Activated T-helper 2 cell treated with anti-CD3 and anti-CD28 coated beads, Interferon-gamma antibody, Interleukin-2, Interleukin-4, amounts not matched to agents 10 μg/mL and 5 μg/mL and 100 μg/mL, durations not matched to agents 14 hours and 24 hours and 36 hours (primary cell): ENCODE measurements around the gene IL1RAPL2. TPM values are rescaled to one million over a fixed set of nuclear protein-coding genes. Genes with fewer than 3 reads are reported as not detected.

Source experiments
- DNase-seq: peaks from one replicate; pipeline ENCODE4 v3.0.0; 2021; ENCODE audit warnings: low spot score
- H3K27ac Mint-ChIP-seq: one replicate; pipeline ENCODE4 v1.8.0; 2021; ENCODE audit warnings: mixed read lengths
- H3K27me3 Mint-ChIP-seq: one replicate; pipeline ENCODE4 v1.8.0; 2021; ENCODE audit warnings: low read depth, mixed read lengths
- H3K36me3 Mint-ChIP-seq: one replicate; pipeline ENCODE4 v1.8.0; 2021; ENCODE audit warnings: low read depth, mixed read lengths
- H3K4me1 Mint-ChIP-seq: one replicate; pipeline ENCODE4 v1.8.0; 2021; ENCODE audit warnings: low read depth, mixed read lengths
- H3K4me3 Mint-ChIP-seq: one replicate; pipeline ENCODE4 v1.8.0; 2021; ENCODE audit warnings: low read depth, mild to moderate bottlenecking, moderate library complexity, mixed read lengths
- H3K9me3 Mint-ChIP-seq: one replicate; pipeline ENCODE4 v1.8.0; 2021; ENCODE audit warnings: mixed read lengths
- intact Hi-C: fragments of 100-400 bp; cut with micrococcal nuclease; formaldehyde crosslinking; loops from one replicate; pipeline ENCODE4 v1.15.1; 2023
- total RNA-seq: library from RNA; stranded (reverse); gene quantifications from 2 replicates; pipeline ENCODE4 v1.2.3, GENCODE V29; 2022

Gene IL1RAPL2
- total RNA-seq, 1 donor from 2014 or later, result not detected

- no peaks in the 10 kb centered on the region for H3K27me3 Mint-ChIP-seq
- H3K4me3 Mint-ChIP-seq, result no peak overlapping the region
- no peak for DNase-seq
- H3K9me3 Mint-ChIP-seq, result no peaks in the 10 kb centered on the region
- no peaks in the 10 kb centered on the region for H3K36me3 Mint-ChIP-seq
- H3K4me1 Mint-ChIP-seq, result no peaks in the 10 kb centered on the region
- intact Hi-C loops, result no loop called here
- no peak overlapping the region for H3K27ac Mint-ChIP-seq
These were observed 675.1 kb downstream of the IL1RAPL2 start for GRCh38 chrX:105241056-105241455.

- H3K36me3 Mint-ChIP-seq, result no peaks in the 10 kb centered on the region
- no peak overlapping the region for H3K27ac Mint-ChIP-seq
- peaks cover 8% of the 10 kb centered on the region for H3K9me3 Mint-ChIP-seq
- no peak overlapping the region for H3K4me3 Mint-ChIP-seq
- H3K4me1 Mint-ChIP-seq, result no peaks in the 10 kb centered on the region
- no peaks in the 10 kb centered on the region for H3K27me3 Mint-ChIP-seq
- DNase-seq, result no peak
- intact Hi-C loops, result no loop called here
These were observed 694.5 kb downstream of the IL1RAPL2 start for GRCh38 chrX:105260291-105261043.

- no peaks in the 10 kb centered on the region for H3K4me1 Mint-ChIP-seq
- H3K9me3 Mint-ChIP-seq, result peaks cover 7% of the 10 kb centered on the region
- DNase-seq, result no peak
- intact Hi-C loops, result no loop called here
- no peak overlapping the region for H3K27ac Mint-ChIP-seq
- H3K27me3 Mint-ChIP-seq, result no peaks in the 10 kb centered on the region
- no peak overlapping the region for H3K4me3 Mint-ChIP-seq
- no peaks in the 10 kb centered on the region for H3K36me3 Mint-ChIP-seq
These were observed 697.2 kb downstream of the IL1RAPL2 start for GRCh38 chrX:105263171-105263570.

- Mint-ChIP-seq H3K27ac (no peak overlapping the region), H3K27me3 (no peaks in the 10 kb centered on the region), H3K9me3 (peaks cover 1% of the 10 kb centered on the region), H3K4me3 (no peak overlapping the region), H3K36me3 (no peaks in the 10 kb centered on the region), H3K4me1 (no peaks in the 10 kb centered on the region)
- DNase-seq, result no peak
- intact Hi-C loops, result no loop called here
These were observed 697.8 kb downstream of the IL1RAPL2 start for GRCh38 chrX:105263801-105264200.

GRCh38 chrX:105265093-105265492, 699.1 kb downstream of the IL1RAPL2 start:
- intact Hi-C loops, result no loop called here
- H3K27ac Mint-ChIP-seq, result no peak overlapping the region
- H3K27me3 Mint-ChIP-seq, result no peaks in the 10 kb centered on the region
- H3K36me3 Mint-ChIP-seq, result no peaks in the 10 kb centered on the region
- no peaks in the 10 kb centered on the region for H3K9me3 Mint-ChIP-seq
- no peaks in the 10 kb centered on the region for H3K4me1 Mint-ChIP-seq
- DNase-seq, result no peak
- no peak overlapping the region for H3K4me3 Mint-ChIP-seq

GRCh38 chrX:105266456-105266855, 700.5 kb downstream of the IL1RAPL2 start:
- H3K4me3 Mint-ChIP-seq, result no peak overlapping the region
- H3K36me3 Mint-ChIP-seq, result no peaks in the 10 kb centered on the region
- H3K27me3 Mint-ChIP-seq, result no peaks in the 10 kb centered on the region
- no peaks in the 10 kb centered on the region for H3K4me1 Mint-ChIP-seq
- intact Hi-C loops, result no loop called here
- no peaks in the 10 kb centered on the region for H3K9me3 Mint-ChIP-seq
- DNase-seq, result no peak
- H3K27ac Mint-ChIP-seq, result no peak overlapping the region

GRCh38 chrX:105267167-105267566, 701.2 kb downstream of the IL1RAPL2 start:
- intact Hi-C loops, result no loop called here
- H3K4me1 Mint-ChIP-seq, result no peaks in the 10 kb centered on the region
- H3K27ac Mint-ChIP-seq, result no peak overlapping the region
- H3K9me3 Mint-ChIP-seq, result no peaks in the 10 kb centered on the region
- no peak for DNase-seq
- H3K36me3 Mint-ChIP-seq, result no peaks in the 10 kb centered on the region
- H3K4me3 Mint-ChIP-seq, result no peak overlapping the region
- no peaks in the 10 kb centered on the region for H3K27me3 Mint-ChIP-seq

- Mint-ChIP-seq H3K4me3 (no peak overlapping the region), H3K4me1 (no peaks in the 10 kb centered on the region), H3K9me3 (no peaks in the 10 kb centered on the region), H3K36me3 (no peaks in the 10 kb centered on the region), H3K27ac (no peak overlapping the region), H3K27me3 (no peaks in the 10 kb centered on the region)
- no peak for DNase-seq
- intact Hi-C loops, result no loop called here
These were observed 703.4 kb downstream of the IL1RAPL2 start for GRCh38 chrX:105269386-105269785.

- no peaks in the 10 kb centered on the region for H3K9me3 Mint-ChIP-seq
- intact Hi-C loops, result no loop called here
- H3K27ac Mint-ChIP-seq, result no peak overlapping the region
- H3K4me1 Mint-ChIP-seq, result no peaks in the 10 kb centered on the region
- no peaks in the 10 kb centered on the region for H3K27me3 Mint-ChIP-seq
- no peak overlapping the region for H3K4me3 Mint-ChIP-seq
- no peaks in the 10 kb centered on the region for H3K36me3 Mint-ChIP-seq
- no peak for DNase-seq
These were observed 707.3 kb downstream of the IL1RAPL2 start for GRCh38 chrX:105273326-105273725.

- Mint-ChIP-seq H3K4me1 (no peaks in the 10 kb centered on the region), H3K27me3 (no peaks in the 10 kb centered on the region), H3K27ac (no peak overlapping the region), H3K36me3 (no peaks in the 10 kb centered on the region), H3K4me3 (no peak overlapping the region), H3K9me3 (no peaks in the 10 kb centered on the region)
- DNase-seq, result no peak
- intact Hi-C loops, result no loop called here
These were observed 708.1 kb downstream of the IL1RAPL2 start for GRCh38 chrX:105274091-105274490.

GRCh38 chrX:105277132-105277531, 711.1 kb downstream of the IL1RAPL2 start:
- H3K4me3 Mint-ChIP-seq, result no peak overlapping the region
- H3K4me1 Mint-ChIP-seq, result no peaks in the 10 kb centered on the region
- intact Hi-C loops, result no loop called here

GRCh38 chrX:105282077-105282476, 716.1 kb downstream of the IL1RAPL2 start:
- no peak for DNase-seq
- no peak overlapping the region for H3K27ac Mint-ChIP-seq
- no peak overlapping the region for H3K4me3 Mint-ChIP-seq
- no peaks in the 10 kb centered on the region for H3K9me3 Mint-ChIP-seq
- no peaks in the 10 kb centered on the region for H3K4me1 Mint-ChIP-seq
- intact Hi-C loops, result no loop called here
- H3K27me3 Mint-ChIP-seq, result no peaks in the 10 kb centered on the region
- H3K36me3 Mint-ChIP-seq, result no peaks in the 10 kb centered on the region

More at GRCh38 chrX:105277132-105277531, 711.1 kb downstream of the IL1RAPL2 start:
- Mint-ChIP-seq H3K27ac (no peak overlapping the region), H3K9me3 (no peaks in the 10 kb centered on the region), H3K36me3 (no peaks in the 10 kb centered on the region), H3K27me3 (no peaks in the 10 kb centered on the region)
- DNase-seq, result no peak

- Mint-ChIP-seq H3K4me3 (no peak overlapping the region), H3K27ac (no peak overlapping the region), H3K27me3 (no peaks in the 10 kb centered on the region), H3K9me3 (no peaks in the 10 kb centered on the region), H3K4me1 (no peaks in the 10 kb centered on the region), H3K36me3 (no peaks in the 10 kb centered on the region)
- intact Hi-C loops, result no loop called here
- no peak for DNase-seq
These were observed 731.0 kb downstream of the IL1RAPL2 start for GRCh38 chrX:105297041-105297440.

- no peaks in the 10 kb centered on the region for H3K4me1 Mint-ChIP-seq
- no peak overlapping the region for H3K4me3 Mint-ChIP-seq
- no peak for DNase-seq
- H3K27me3 Mint-ChIP-seq, result no peaks in the 10 kb centered on the region
- no peaks in the 10 kb centered on the region for H3K9me3 Mint-ChIP-seq
- intact Hi-C loops, result no loop called here
- no peak overlapping the region for H3K27ac Mint-ChIP-seq
- H3K36me3 Mint-ChIP-seq, result no peaks in the 10 kb centered on the region
These were observed 733.3 kb downstream of the IL1RAPL2 start for GRCh38 chrX:105299286-105299685.
